Bronchial epithelial cell (primary cell): ENCODE data around the gene RIN2. TPM values are rescaled to one million over a fixed set of nuclear protein-coding genes. Genes with fewer than 3 reads are reported as not detected.

Source experiments
- DNase-seq: peaks from one replicate; pipeline ENCODE4 v3.0.0-alpha.2; 2010; ENCODE audit warnings: low read depth
- FAIRE-seq: peaks from 2 replicates; lab custom pipeline; 2011; peaks lifted over from hg19 to GRCh38; lab: Jason Lieb, UNC
- H3K27me3 ChIP-seq: 2 replicates; pipeline ENCODE4 v1.5.1; 2011; ENCODE audit warnings: low read length; ENCODE audit not compliant: control insufficient read depth, insufficient read depth
- H3K36me3 ChIP-seq: 2 replicates; pipeline ENCODE4 v1.5.1; 2011; ENCODE audit warnings: low read length; ENCODE audit not compliant: control insufficient read depth, insufficient read depth
- H3K4me3 ChIP-seq: 2 replicates; pipeline ENCODE4 v1.5.1; 2011; ENCODE audit warnings: mild to moderate bottlenecking, low read depth, low read length, control low read depth
- CTCF ChIP-seq: IDR thresholded peaks from 2 replicates; pipeline ENCODE4 v1.5.1; 2011; ENCODE audit warnings: mild to moderate bottlenecking, moderate library complexity, low read length, control low read depth, inconsistent platforms; ENCODE audit not compliant: insufficient read depth, severe bottlenecking
- total RNA-seq: library from RNA; depleted of rRNA; stranded (reverse); fragments of >200 nt; gene quantifications from 2 replicates; pipeline ENCODE4 v1.2.1, GENCODE V29; 2014

The RIN2 gene
- total RNA-seq, 1 donor from 2014 or later = 41.1 TPM

- DNase-seq (no peak), FAIRE-seq (no peak)
- no peak for TF ChIP-seq CTCF
- no peaks in the 10 kb centered on the region for H3K27me3 ChIP-seq
- H3K36me3 ChIP-seq = no peaks in the 10 kb centered on the region
- H3K4me3 ChIP-seq = no peak overlapping the region
Measured at GRCh38 chr20:19775353-19776253, 17.5 kb downstream of the RIN2 start.

DNA sequence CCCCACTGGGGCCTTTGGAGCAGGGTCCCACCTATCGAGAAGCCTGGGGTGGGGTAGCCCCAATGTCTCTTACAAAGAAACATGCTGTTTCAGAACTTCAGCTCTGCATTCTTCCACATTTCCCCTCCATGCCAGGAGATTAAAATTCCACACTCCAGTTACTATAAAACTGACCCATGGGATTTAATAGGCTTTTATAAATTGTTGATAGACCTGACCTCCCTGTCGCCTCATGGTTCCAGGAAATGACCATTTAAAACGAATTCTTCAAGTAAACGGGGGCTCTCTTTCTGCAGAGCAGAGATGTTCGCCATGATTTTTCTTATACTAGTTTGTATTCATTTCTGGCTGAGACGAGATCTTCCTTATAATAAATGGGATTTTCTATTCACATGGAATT, 19.3 kb downstream of the RIN2 start:
- DNase-seq (no peak), FAIRE-seq (no peak)
- H3K36me3 ChIP-seq = no peaks in the 10 kb centered on the region
- no peak overlapping the region for H3K4me3 ChIP-seq
- TF ChIP-seq CTCF = no peak
- no peaks in the 10 kb centered on the region for H3K27me3 ChIP-seq

DNA sequence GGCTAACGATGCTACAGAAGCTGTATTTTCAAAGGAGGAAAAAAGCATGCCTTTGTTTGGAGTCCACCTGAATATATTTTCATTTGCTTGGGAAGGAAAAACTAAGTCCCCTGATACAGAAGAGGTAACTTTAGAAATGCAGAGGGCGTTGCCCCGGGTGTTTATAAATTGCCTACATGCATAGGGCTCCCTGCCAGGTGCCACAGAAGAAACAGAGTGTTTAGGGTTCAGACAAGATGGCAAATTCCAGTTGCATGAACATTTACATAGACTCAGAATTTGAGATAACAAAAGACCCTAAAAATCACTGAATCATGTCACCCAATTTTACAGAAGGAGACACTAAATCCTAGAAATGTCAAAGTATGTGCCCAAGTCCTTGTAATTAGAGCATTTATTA, 19.9 kb downstream of the RIN2 start:
- H3K4me3 ChIP-seq = no peak overlapping the region
- H3K36me3 ChIP-seq = no peaks in the 10 kb centered on the region
- no peak for TF ChIP-seq CTCF
- no peaks in the 10 kb centered on the region for H3K27me3 ChIP-seq
- FAIRE-seq (no peak), DNase-seq (no peak)

DNA sequence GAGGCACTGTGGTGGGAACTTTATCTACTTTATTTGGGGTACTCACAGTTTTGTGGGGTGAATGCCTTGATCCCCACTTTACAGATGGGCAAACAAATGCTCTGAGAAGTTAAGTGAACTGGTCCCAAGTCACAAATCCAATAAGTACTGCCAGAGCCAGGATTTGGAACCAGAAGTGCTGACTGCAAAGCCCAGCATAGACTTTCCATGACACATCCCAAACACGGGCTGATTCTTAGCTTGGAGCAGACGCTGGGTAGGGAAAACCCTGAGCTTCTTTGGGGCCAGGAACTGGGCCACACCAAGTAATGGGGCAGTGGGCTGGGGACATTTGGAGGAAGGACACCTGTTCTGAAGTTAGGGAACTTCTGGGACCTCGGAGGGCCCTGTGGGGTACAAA, 20.3 kb downstream of the RIN2 start:
- TF ChIP-seq CTCF = no peak
- Histone ChIP-seq H3K27me3 (no peaks in the 10 kb centered on the region), H3K4me3 (no peak overlapping the region), H3K36me3 (no peaks in the 10 kb centered on the region)
- DNase-seq = no peak
- no peak for FAIRE-seq

GRCh38 chr20:19779634-19780033, 21.6 kb downstream of the RIN2 start:
- TF ChIP-seq CTCF = no peak
- DNase-seq (no peak), FAIRE-seq (no peak)
- no peak overlapping the region for H3K4me3 ChIP-seq
- H3K27me3 ChIP-seq = no peaks in the 10 kb centered on the region
- no peaks in the 10 kb centered on the region for H3K36me3 ChIP-seq
